Omental fat pad (tissue), 4 donors: Measurements from ENCODE around the gene ZNF235. TPM values are rescaled to one million over a fixed set of nuclear protein-coding genes. Genes with fewer than 3 reads are reported as not detected.

ENCODE experiments used
- ATAC-seq: fragments of 150-250 bp; one replicate; pipeline ENCODE4 v1.9.1; 2016; ENCODE audit warnings: mild to moderate bottlenecking, moderate library complexity; ENCODE audit not compliant: low FRiP score
- DNase-seq: peaks from one replicate; pipeline ENCODE4 v3.0.0-alpha.2; 2019; ENCODE audit warnings: low spot score
- CTCF ChIP-seq, 3 donors: fragments of 450-650 bp; IDR thresholded peaks; one replicate each; pipeline ENCODE4 v1.5.1; 2016 to 2017; ENCODE audit warnings: antibody characterized with exemption in 3 of 3, mild to moderate bottlenecking in 3 of 3, moderate library complexity in 2 of 3
- total RNA-seq, 4 donors: library from RNA; depleted of rRNA; stranded (reverse); fragments of >200 nt; gene quantifications; one replicate each; pipeline ENCODE4 v1.1.0, GENCODE V29; 2016

The ZNF235 gene
- total RNA-seq, 4 donors from 2014 or later = 3.0 to 8.7 (median 4.3) TPM

GRCh38 chr19:44282846-44283245 lies 22.0 kb downstream of the ZNF235 start:
- DNase-seq (no peak), ATAC-seq (no peak)
- no peak for TF ChIP-seq CTCF (IDR thresholded peaks at IDR 0.05)

GRCh38 chr19:44280916-44281315 lies 23.9 kb downstream of the ZNF235 start:
- ATAC-seq = no peak

GRCh38 chr19:44278181-44278690 lies 26.6 kb downstream of the ZNF235 start:
- no peak for TF ChIP-seq CTCF (IDR thresholded peaks at IDR 0.05)
- ATAC-seq = no peak
- no peak for DNase-seq

More at GRCh38 chr19:44280916-44281315, 23.9 kb downstream of the ZNF235 start:
- DNase-seq = no peak
- no peak for TF ChIP-seq CTCF (IDR thresholded peaks at IDR 0.05)

GRCh38 chr19:44277331-44277730 lies 27.5 kb downstream of the ZNF235 start:
- no peak for TF ChIP-seq CTCF (IDR thresholded peaks at IDR 0.05)
- DNase-seq (no peak), ATAC-seq (no peak)

- no peak for TF ChIP-seq CTCF (IDR thresholded peaks at IDR 0.05)
- DNase-seq = no peak
- ATAC-seq = no peak
Measured at GRCh38 chr19:44260695-44261446, 44.0 kb downstream of the ZNF235 start.

- ATAC-seq (no peak), DNase-seq (no peak)
- TF ChIP-seq CTCF (IDR thresholded peaks at IDR 0.05) = no peak
Measured at GRCh38 chr19:44260343-44260681, 44.5 kb downstream of the ZNF235 start.

GRCh38 chr19:44258835-44259413 lies 45.9 kb downstream of the ZNF235 start:
- no peak for TF ChIP-seq CTCF (IDR thresholded peaks at IDR 0.05)
- DNase-seq = no peak
- ATAC-seq = no peak
